ENCODE results near the gene PHF20.

GRCh38 chr20:35833241-35833640 is 61.4 kb downstream of the PHF20 start:
- TF ChIP-seq, protein P1, sequence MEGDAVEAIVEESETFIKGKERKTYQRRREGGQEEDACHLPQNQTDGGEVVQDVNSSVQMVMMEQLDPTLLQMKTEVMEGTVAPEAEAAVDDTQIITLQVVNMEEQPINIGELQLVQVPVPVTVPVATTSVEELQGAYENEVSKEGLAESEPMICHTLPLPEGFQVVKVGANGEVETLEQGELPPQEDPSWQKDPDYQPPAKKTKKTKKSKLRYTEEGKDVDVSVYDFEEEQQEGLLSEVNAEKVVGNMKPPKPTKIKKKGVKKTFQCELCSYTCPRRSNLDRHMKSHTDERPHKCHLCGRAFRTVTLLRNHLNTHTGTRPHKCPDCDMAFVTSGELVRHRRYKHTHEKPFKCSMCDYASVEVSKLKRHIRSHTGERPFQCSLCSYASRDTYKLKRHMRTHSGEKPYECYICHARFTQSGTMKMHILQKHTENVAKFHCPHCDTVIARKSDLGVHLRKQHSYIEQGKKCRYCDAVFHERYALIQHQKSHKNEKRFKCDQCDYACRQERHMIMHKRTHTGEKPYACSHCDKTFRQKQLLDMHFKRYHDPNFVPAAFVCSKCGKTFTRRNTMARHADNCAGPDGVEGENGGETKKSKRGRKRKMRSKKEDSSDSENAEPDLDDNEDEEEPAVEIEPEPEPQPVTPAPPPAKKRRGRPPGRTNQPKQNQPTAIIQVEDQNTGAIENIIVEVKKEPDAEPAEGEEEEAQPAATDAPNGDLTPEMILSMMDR (optimal IDR thresholded peaks at IDR 0.05 in 1 of 3, IDR thresholded peaks at IDR 0.05 in 1 of 3, conservative IDR thresholded peaks at IDR 0.05 in 1 of 3; ENCODE audit: extremely low read depth in 1 of 3, insufficient read depth in 2 of 3, low read length in 3 of 3), result no peak
- no peak for TF ChIP-seq EZH2 (IDR thresholded peaks at IDR 0.05; ENCODE audit: low read length)
